Urinary bladder (tissue), 4 donors: ENCODE data around the gene FAM234A. TPM values are rescaled to one million over a fixed set of nuclear protein-coding genes. Genes with fewer than 3 reads are reported as not detected.

Source experiments
- DNase-seq: peaks from one replicate; pipeline ENCODE4 v3.0.0-alpha.2; 2015; ENCODE audit errors: extremely low spot score
- H3K27ac ChIP-seq: one replicate; pipeline ENCODE4 v1.5.1; 2013; ENCODE audit warnings: low read depth, mild to moderate bottlenecking, moderate library complexity
- H3K36me3 ChIP-seq: one replicate; pipeline ENCODE4 v1.6.1; 2013; ENCODE audit warnings: mild to moderate bottlenecking, moderate library complexity; ENCODE audit not compliant: insufficient read depth
- H3K4me1 ChIP-seq: one replicate; pipeline ENCODE4 v1.6.1; 2013; ENCODE audit warnings: mild to moderate bottlenecking, moderate library complexity; ENCODE audit not compliant: insufficient read depth
- H3K4me3 ChIP-seq: one replicate; pipeline ENCODE4 v1.5.1; 2013; ENCODE audit warnings: low read depth, low read length
- WGBS: extraction: QIAGEN DNeasy Blood & Tissue Kit; methylation state at CpG from one replicate; pipeline ENCODE4 v1.1.7; 2013; 5-methylcytosine and 5-hydroxymethylcytosine counted together
- polyA plus RNA-seq: library from polyadenylated mRNA; stranded (reverse); fragments of 200-250 nt; gene quantifications from one replicate; pipeline ENCODE4 v1.2.3, GENCODE V29; 2013
- total RNA-seq: library from RNA; depleted of rRNA; stranded (reverse); fragments of >200 nt; gene quantifications from one replicate; pipeline ENCODE4 v1.2.3, GENCODE V29; 2014
- donor health status: healthy with polysubstance abuse.
- donor health status: healthy.

The FAM234A gene
- total and polyA plus RNA-seq, 2 donors, result 38.8 to 115 TPM

- H3K36me3 ChIP-seq, result peaks cover 1% of the 10 kb centered on the region
- H3K4me3 ChIP-seq, result no peak overlapping the region
- WGBS, result 94% methylated on average over 32 of the region's 32 CpGs
- no peak for DNase-seq
- H3K27ac ChIP-seq, result no peak overlapping the region
- no peaks in the 10 kb centered on the region for H3K4me1 ChIP-seq
These were observed 63.2 kb downstream of the FAM234A start for GRCh38 chr16:297832-298231.

GRCh38 chr16:301235-301634, 66.6 kb downstream of the FAM234A start:
- no peaks in the 10 kb centered on the region for H3K36me3 ChIP-seq
- no peak overlapping the region for H3K27ac ChIP-seq
- H3K4me3 ChIP-seq, result no peak overlapping the region
- no peak for DNase-seq
- H3K4me1 ChIP-seq, result no peaks in the 10 kb centered on the region
- 98% methylated on average over 6 of the region's 6 CpGs for WGBS

- 97% methylated on average over 13 of the region's 13 CpGs for WGBS
- Histone ChIP-seq H3K4me3 (no peak overlapping the region), H3K4me1 (no peaks in the 10 kb centered on the region), H3K36me3 (no peaks in the 10 kb centered on the region), H3K27ac (no peak overlapping the region)
- no peak for DNase-seq
These were observed 67.3 kb downstream of the FAM234A start for GRCh38 chr16:301950-302349.

GRCh38 chr16:303760-304505, 69.3 kb downstream of the FAM234A start:
- no peaks in the 10 kb centered on the region for H3K36me3 ChIP-seq
- no peaks in the 10 kb centered on the region for H3K4me1 ChIP-seq
- no peak overlapping the region for H3K4me3 ChIP-seq
- no peak overlapping the region for H3K27ac ChIP-seq
- no peak for DNase-seq
- 88% methylated on average over 43 of the region's 43 CpGs for WGBS

GRCh38 chr16:305916-306626, 71.5 kb downstream of the FAM234A start:
- Histone ChIP-seq H3K4me3 (no peak overlapping the region), H3K36me3 (no peaks in the 10 kb centered on the region), H3K4me1 (no peaks in the 10 kb centered on the region), H3K27ac (no peak overlapping the region)
- WGBS, result 84% methylated on average over 19 of the region's 19 CpGs
- no peak for DNase-seq

- Histone ChIP-seq H3K27ac (no peak overlapping the region), H3K4me3 (no peak overlapping the region), H3K36me3 (no peaks in the 10 kb centered on the region), H3K4me1 (no peaks in the 10 kb centered on the region)
- DNase-seq, result no peak
- 85% methylated on average over 17 of the region's 17 CpGs for WGBS
These were observed 72.3 kb downstream of the FAM234A start for GRCh38 chr16:306911-307370.

GRCh38 chr16:307691-308312, 73.2 kb downstream of the FAM234A start:
- no peaks in the 10 kb centered on the region for H3K36me3 ChIP-seq
- no peak overlapping the region for H3K4me3 ChIP-seq
- no peaks in the 10 kb centered on the region for H3K4me1 ChIP-seq
- no peak overlapping the region for H3K27ac ChIP-seq
- DNase-seq, result no peak
- WGBS, result 88% methylated on average over 21 of the region's 21 CpGs

- Histone ChIP-seq H3K36me3 (no peaks in the 10 kb centered on the region), H3K4me1 (no peaks in the 10 kb centered on the region), H3K27ac (no peak overlapping the region), H3K4me3 (no peak overlapping the region)
- WGBS, result 77% methylated on average over 7 of the region's 7 CpGs
- DNase-seq, result no peak
These were observed 74.9 kb downstream of the FAM234A start for GRCh38 chr16:309476-309875.

GRCh38 chr16:311725-312124, 77.1 kb downstream of the FAM234A start:
- no peak for DNase-seq
- H3K36me3 ChIP-seq, result no peaks in the 10 kb centered on the region
- 97% methylated on average over 15 of the region's 15 CpGs for WGBS

GRCh38 chr16:314351-314750, 79.7 kb downstream of the FAM234A start:
- H3K4me1 ChIP-seq, result no peaks in the 10 kb centered on the region
- no peak for DNase-seq
- no peaks in the 10 kb centered on the region for H3K36me3 ChIP-seq
- no peak overlapping the region for H3K4me3 ChIP-seq
- H3K27ac ChIP-seq, result no peak overlapping the region
- 92% methylated on average over 16 of the region's 16 CpGs for whole genome bisulfite sequencing

More at GRCh38 chr16:311725-312124, 77.1 kb downstream of the FAM234A start:
- H3K4me1 ChIP-seq, result no peaks in the 10 kb centered on the region
- no peak overlapping the region for H3K27ac ChIP-seq
- no peak overlapping the region for H3K4me3 ChIP-seq

- no peak overlapping the region for H3K27ac ChIP-seq
- H3K36me3 ChIP-seq, result no peaks in the 10 kb centered on the region
- WGBS, result 79% methylated on average over 14 of the region's 14 CpGs
- no peak for DNase-seq
- no peak overlapping the region for H3K4me3 ChIP-seq
- no peaks in the 10 kb centered on the region for H3K4me1 ChIP-seq
These were observed 80.2 kb downstream of the FAM234A start for GRCh38 chr16:314795-315299.
